HEK293T (cell line): ENCODE measurements around the gene RPA1.
"Not testable (repeated sequence)": the region's sequence is repeated elsewhere in the genome, so short reads cannot be mapped to it uniquely, and the experiment has no call there.

Experiments
- CTCF ChIA-PET: fragments of 350-600 bp; formaldehyde crosslinking; extraction: SDS; loops from one replicate; lab custom pipeline; 2021; ENCODE audit warnings: antibody characterized with exemption, inconsistent platforms; lab: Yijun Ruan, JAX
- POLR2A ChIA-PET: fragments of 350-600 bp; formaldehyde crosslinking; extraction: SDS; loops from one replicate; lab custom pipeline; 2020; ENCODE audit warnings: antibody characterized with exemption, inconsistent platforms; lab: Yijun Ruan, JAX
- DNase-seq: peaks from one replicate; pipeline ENCODE4 v3.0.0; 2012; ENCODE audit warnings: mixed read lengths; ENCODE audit errors: extremely low spot score
- ARNT ChIP-seq: fragments of 450-650 bp; IDR thresholded peaks from 2 replicates; pipeline ENCODE4 v1.6.1; 2017; ENCODE audit warnings: mild to moderate bottlenecking
- BHLHE40 ChIP-seq: fragments of 450-650 bp; IDR thresholded peaks from 2 replicates; pipeline ENCODE4 v1.6.1; 2016; ENCODE audit warnings: mild to moderate bottlenecking, moderate library complexity, borderline replicate concordance
- CTBP1 ChIP-seq: fragments of 450-650 bp; IDR thresholded peaks from 2 replicates; pipeline ENCODE4 v1.6.1; 2016; ENCODE audit warnings: borderline replicate concordance
- ELF4 ChIP-seq: fragments of 450-650 bp; IDR thresholded peaks from 2 replicates; pipeline ENCODE4 v1.6.1; 2017; ENCODE audit warnings: antibody characterized with exemption
- FOXA1 ChIP-seq: fragments of 450-650 bp; IDR thresholded peaks from 2 replicates; pipeline ENCODE4 v1.6.1; 2016; ENCODE audit warnings: mild to moderate bottlenecking
- FOXK2 ChIP-seq: fragments of 450-650 bp; IDR thresholded peaks from 2 replicates; pipeline ENCODE4 v1.6.1; 2016; ENCODE audit warnings: mild to moderate bottlenecking
- FOXM1 ChIP-seq: fragments of 450-650 bp; IDR thresholded peaks from 2 replicates; pipeline ENCODE4 v1.6.1; 2017; ENCODE audit warnings: mild to moderate bottlenecking, borderline replicate concordance
- HDGF ChIP-seq: fragments of 450-650 bp; IDR thresholded peaks from 2 replicates; pipeline ENCODE4 v1.6.1; 2017; ENCODE audit warnings: antibody characterized with exemption, borderline replicate concordance
- L3MBTL2 ChIP-seq: fragments of 450-650 bp; conservative IDR thresholded peaks from 2 replicates; pipeline ENCODE4 v1.6.1; 2016; ENCODE audit warnings: mild to moderate bottlenecking
- LEF1 ChIP-seq: fragments of 450-650 bp; IDR thresholded peaks from 2 replicates; pipeline ENCODE4 v1.6.1; 2017; ENCODE audit warnings: mild to moderate bottlenecking, borderline replicate concordance
- NFRKB ChIP-seq: fragments of 450-650 bp; IDR thresholded peaks from 2 replicates; pipeline ENCODE4 v1.6.1; 2016; ENCODE audit warnings: mild to moderate bottlenecking, moderate library complexity
- SP1 ChIP-seq: fragments of 450-650 bp; IDR thresholded peaks from 2 replicates; pipeline ENCODE4 v1.6.1; 2017
- SUZ12 ChIP-seq: fragments of 450-650 bp; IDR thresholded peaks from 2 replicates; pipeline ENCODE4 v1.6.1; 2016; ENCODE audit warnings: mild to moderate bottlenecking
- TARDBP ChIP-seq: fragments of 450-650 bp; IDR thresholded peaks from 2 replicates; pipeline ENCODE4 v1.6.1; 2016
- ZNF384 ChIP-seq: fragments of 450-650 bp; IDR thresholded peaks from 2 replicates; pipeline ENCODE4 v1.6.1; 2016
- TF ChIP-seq, protein P1 (sequence below): fragments of 450-650 bp; IDR thresholded peaks from 2 replicates; pipeline ENCODE4 v1.6.1; 2016

The RPA1 gene

GRCh38 chr17:1839516-1839915, 9.7 kb downstream of the RPA1 start:
- ChIA-PET CTCF (interaction anchor here (0.6 kb wide), 1 partner anchor 40 kb away, joined by 3 read pairs; no protein-coding TSS in a partner anchor), POLR2A (interaction anchor here (2.0 kb wide), 1 partner anchor 10 kb away, joined by 11 read pairs; the partner anchor contains the start of genes RPA1 and SMYD4)
- no peak for TF ChIP-seq FOXK2
- TF ChIP-seq CTBP1: no peak
- TF ChIP-seq NFRKB: no peak
- no peak for TF ChIP-seq ARNT
- TF ChIP-seq FOXM1: no peak
- TF ChIP-seq HDGF: no peak
- TF ChIP-seq ZNF384: no peak
- TF ChIP-seq L3MBTL2: no peak
- no peak for TF ChIP-seq SUZ12
- no peak for TF ChIP-seq ELF4
- TF ChIP-seq, protein P1, sequence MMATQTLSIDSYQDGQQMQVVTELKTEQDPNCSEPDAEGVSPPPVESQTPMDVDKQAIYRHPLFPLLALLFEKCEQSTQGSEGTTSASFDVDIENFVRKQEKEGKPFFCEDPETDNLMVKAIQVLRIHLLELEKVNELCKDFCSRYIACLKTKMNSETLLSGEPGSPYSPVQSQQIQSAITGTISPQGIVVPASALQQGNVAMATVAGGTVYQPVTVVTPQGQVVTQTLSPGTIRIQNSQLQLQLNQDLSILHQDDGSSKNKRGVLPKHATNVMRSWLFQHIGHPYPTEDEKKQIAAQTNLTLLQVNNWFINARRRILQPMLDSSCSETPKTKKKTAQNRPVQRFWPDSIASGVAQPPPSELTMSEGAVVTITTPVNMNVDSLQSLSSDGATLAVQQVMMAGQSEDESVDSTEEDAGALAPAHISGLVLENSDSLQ: no peak
- no peak for TF ChIP-seq LEF1
- TF ChIP-seq FOXA1: no peak
- TF ChIP-seq SP1: no peak
- no peak for TF ChIP-seq BHLHE40
- TF ChIP-seq TARDBP: no peak
- DNase-seq: no peak

DNA sequence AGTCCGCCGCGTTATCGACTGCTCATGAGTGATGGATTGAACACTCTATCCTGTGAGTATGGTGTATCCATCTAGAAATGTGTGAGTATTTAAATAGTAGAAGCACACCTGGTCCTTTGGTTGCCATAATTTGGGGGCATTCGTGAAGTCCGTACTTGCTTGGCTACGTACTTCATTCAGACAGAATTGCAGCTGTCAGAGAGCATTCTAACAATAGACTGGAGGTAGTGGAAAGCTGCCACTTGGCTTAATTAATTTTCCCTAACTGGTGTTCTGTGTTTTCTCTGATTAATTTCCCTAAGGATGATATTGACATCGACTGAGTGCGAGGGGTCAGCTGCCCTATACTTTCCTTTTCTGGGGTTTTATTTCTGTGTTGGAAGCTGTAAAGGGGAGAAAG, 14.1 kb downstream of the RPA1 start:
- POLR2A ChIA-PET: no interaction called here
- no peak for DNase-seq
- CTCF ChIA-PET: no interaction called here
- TF ChIP-seq FOXA1 (no peak), L3MBTL2 (no peak)

- POLR2A ChIA-PET: interaction anchor here (1.2 kb wide), 1 partner anchor 18 kb away, joined by 3 read pairs; the partner anchor contains the start of genes RPA1 and SMYD4
- CTCF ChIA-PET: no interaction called here
Measured at GRCh38 chr17:1847191-1847590, 17.4 kb downstream of the RPA1 start.

DNA sequence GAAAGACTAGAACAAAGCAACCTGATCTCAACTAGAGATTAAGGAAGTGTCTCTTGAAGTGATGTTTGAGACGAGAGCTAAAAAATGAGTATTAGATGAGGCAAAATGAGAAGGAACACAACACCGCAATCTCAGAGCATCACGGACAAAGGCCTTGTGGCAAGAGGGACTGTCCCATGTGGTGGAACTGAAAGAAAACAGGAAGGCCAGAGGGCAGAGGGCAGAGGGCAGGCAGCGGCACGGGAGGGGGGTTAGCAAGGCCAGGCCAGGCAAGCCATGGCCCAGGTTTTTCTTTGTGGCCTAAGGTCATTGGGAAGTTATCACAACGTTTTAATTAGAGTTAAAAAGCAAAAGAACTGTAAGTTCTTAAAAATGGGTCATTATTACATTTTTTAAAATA, 22.5 kb downstream of the RPA1 start:
- ChIA-PET CTCF (no interaction called here), POLR2A (interaction anchor here (1.4 kb wide), 1 partner anchor 10 kb away, joined by 3 read pairs; no protein-coding TSS in a partner anchor)
- DNase-seq: no peak
- TF ChIP-seq TARDBP (no peak), FOXK2 (no peak), FOXM1 (no peak), CTBP1 (no peak), ARNT (no peak), NFRKB (no peak), HDGF (no peak), ELF4 (no peak), FOXA1 (no peak), SUZ12 (no peak)
- TF ChIP-seq, protein P1: no peak

More at GRCh38 chr17:1847191-1847590, 17.4 kb downstream of the RPA1 start:
- no peak for DNase-seq
- TF ChIP-seq, protein P1: no peak
- TF ChIP-seq FOXM1 (no peak), FOXA1 (no peak), SUZ12 (no peak), L3MBTL2 (no peak), TARDBP (no peak), SP1 (no peak), HDGF (no peak), ELF4 (no peak), ZNF384 (no peak), LEF1 (no peak), CTBP1 (no peak), NFRKB (no peak), BHLHE40 (no peak), ARNT (no peak), FOXK2 (no peak)

GRCh38 chr17:1853698-1854097, 23.9 kb downstream of the RPA1 start:
- ChIA-PET CTCF (no interaction called here), POLR2A (interaction anchor here (1.4 kb wide), 1 partner anchor 9 kb away, joined by 3 read pairs; no protein-coding TSS in a partner anchor)
- DNase-seq: no peak
- TF ChIP-seq FOXA1 (no peak), CTBP1 (no peak), L3MBTL2 (no peak), ARNT (no peak), LEF1 (no peak), ZNF384 (no peak), FOXK2 (no peak), HDGF (no peak), TARDBP (no peak), SP1 (no peak), ELF4 (no peak), NFRKB (no peak), FOXM1 (no peak)

GRCh38 chr17:1856462-1856861, 26.7 kb downstream of the RPA1 start:
- CTCF ChIA-PET: interaction anchor here (0.6 kb wide), 1 partner anchor 496 kb away, joined by 4 read pairs; no protein-coding TSS in a partner anchor
- DNase-seq, POLR2A ChIA-PET: not testable (repeated sequence)

- TF ChIP-seq L3MBTL2: no peak
- no peak for TF ChIP-seq SP1
- TF ChIP-seq LEF1: no peak
- TF ChIP-seq HDGF: no peak
- TF ChIP-seq FOXA1: no peak
- no peak for TF ChIP-seq TARDBP
- no peak for TF ChIP-seq ZNF384
- no peak for TF ChIP-seq FOXK2
- TF ChIP-seq SUZ12: no peak
- TF ChIP-seq, protein P1: no peak
- no peak for TF ChIP-seq FOXM1
- no peak for TF ChIP-seq BHLHE40
- no peak for TF ChIP-seq NFRKB
- TF ChIP-seq ARNT: no peak
- TF ChIP-seq ELF4: no peak
- TF ChIP-seq CTBP1: no peak
- POLR2A ChIA-PET: no interaction called here
- CTCF ChIA-PET: no interaction called here
- DNase-seq: no peak
Measured at GRCh38 chr17:1860978-1861377, 31.2 kb downstream of the RPA1 start.
